HG03060 (cell line): ENCODE measurements around the gene CARD8.
A peak's percentile ranks its signal among the peaks of the same experiment; 100 is the strongest.
"Not testable (repeated sequence)": the region's sequence is repeated elsewhere in the genome, so short reads cannot be mapped to it uniquely, and the experiment has no call there.

Source experiments
- ATAC-seq: cut with Tn5 transposase; IDR thresholded peaks from one replicate; pipeline ENCODE4 v1.9.1; 2021; ENCODE audit warnings: low read depth, moderate number of reproducible peaks; ENCODE audit not compliant: unreplicated experiment

The CARD8 gene, protein sequence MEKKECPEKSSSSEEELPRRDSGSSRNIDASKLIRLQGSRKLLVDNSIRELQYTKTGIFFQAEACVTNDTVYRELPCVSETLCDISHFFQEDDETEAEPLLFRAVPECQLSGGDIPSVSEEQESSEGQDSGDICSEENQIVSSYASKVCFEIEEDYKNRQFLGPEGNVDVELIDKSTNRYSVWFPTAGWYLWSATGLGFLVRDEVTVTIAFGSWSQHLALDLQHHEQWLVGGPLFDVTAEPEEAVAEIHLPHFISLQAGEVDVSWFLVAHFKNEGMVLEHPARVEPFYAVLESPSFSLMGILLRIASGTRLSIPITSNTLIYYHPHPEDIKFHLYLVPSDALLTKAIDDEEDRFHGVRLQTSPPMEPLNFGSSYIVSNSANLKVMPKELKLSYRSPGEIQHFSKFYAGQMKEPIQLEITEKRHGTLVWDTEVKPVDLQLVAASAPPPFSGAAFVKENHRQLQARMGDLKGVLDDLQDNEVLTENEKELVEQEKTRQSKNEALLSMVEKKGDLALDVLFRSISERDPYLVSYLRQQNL

GRCh38 chr19:48255376-48256303, at the start of gene CARD8:
Gene CARD8 (minus strand): TSS chr19:48255912. CDS start chr19:48241020, 14,892 bp downstream.
- peak; percentile 40 for ATAC-seq

- no peak for ATAC-seq
Observed at GRCh38 chr19:48303866-48304265, 48.2 kb upstream of the CARD8 start.

DNA sequence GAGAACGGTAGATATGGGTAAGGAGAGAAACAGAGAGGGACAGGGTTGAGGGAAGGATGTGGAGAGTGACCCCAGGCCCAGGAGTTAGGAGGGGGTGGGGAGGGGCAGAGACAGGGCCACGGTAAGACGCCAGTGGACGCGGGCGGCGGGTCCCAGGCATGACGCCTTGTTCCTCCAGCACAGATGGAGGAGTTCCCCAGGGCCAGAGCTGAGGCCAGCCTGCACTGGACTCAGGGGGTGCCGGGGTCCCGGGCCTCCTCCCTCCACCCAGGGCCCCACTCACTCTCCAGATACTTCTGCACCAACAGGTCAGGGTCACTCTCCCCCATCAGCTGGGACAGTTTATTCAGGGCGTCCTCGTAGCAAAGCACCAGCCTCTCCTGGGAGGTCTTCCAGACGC, 47.7 kb upstream of the CARD8 start:
- no peak for ATAC-seq

- ATAC-seq, result no peak
Observed at GRCh38 chr19:48302600-48302959, 46.9 kb upstream of the CARD8 start.

DNA sequence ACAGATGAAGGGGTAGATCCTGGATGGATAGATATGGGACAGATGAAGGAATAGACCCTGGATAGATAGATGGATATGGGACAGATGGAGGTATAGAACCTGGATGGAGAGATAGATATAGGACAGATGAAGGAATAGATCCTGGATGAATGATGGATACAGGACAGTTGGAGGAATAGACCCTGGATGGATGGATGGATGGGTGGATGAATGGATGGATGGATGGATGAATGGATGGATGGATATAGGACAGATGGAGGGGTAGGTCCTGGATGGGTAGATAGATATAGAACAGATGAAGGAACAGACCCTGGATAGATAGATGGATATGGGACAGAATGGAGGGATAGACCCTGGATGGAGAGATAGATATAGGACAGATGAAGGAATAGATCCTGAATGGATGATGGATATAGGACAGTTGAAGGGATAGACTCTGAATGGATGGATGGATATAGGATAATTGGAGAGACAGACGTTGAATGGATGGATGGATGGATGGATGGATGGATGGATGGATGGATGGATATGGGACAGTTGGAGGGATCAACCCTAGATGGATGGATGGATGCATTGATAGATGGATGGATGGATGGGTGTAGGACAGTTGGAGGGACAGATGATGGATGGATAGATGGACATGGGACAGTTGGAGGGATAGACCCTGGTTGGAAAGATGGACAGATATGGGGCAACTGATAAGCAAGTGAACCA, 46.3 kb upstream of the CARD8 start:
- no peak for ATAC-seq

DNA sequence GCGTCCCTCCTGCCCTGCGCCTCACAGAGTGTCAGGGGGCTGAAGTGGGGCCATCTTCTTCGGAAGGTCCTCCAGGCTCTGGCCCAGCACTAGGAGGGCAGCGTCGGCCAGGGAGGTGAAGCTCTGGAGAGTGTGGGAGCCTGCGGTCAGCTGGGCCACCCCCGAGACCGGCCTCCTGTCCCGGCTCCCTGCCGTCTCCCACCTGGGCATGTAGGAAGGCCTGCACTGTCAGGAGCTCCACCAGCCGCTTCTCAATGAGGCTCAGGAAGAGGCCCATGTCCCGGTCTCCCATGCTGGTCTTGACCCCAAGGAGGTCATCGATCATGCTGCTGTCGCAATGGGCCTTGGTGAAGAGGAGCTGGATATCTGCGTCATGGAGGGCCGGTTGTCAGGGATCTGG, 42.3 kb upstream of the CARD8 start:
- no peak for ATAC-seq

DNA sequence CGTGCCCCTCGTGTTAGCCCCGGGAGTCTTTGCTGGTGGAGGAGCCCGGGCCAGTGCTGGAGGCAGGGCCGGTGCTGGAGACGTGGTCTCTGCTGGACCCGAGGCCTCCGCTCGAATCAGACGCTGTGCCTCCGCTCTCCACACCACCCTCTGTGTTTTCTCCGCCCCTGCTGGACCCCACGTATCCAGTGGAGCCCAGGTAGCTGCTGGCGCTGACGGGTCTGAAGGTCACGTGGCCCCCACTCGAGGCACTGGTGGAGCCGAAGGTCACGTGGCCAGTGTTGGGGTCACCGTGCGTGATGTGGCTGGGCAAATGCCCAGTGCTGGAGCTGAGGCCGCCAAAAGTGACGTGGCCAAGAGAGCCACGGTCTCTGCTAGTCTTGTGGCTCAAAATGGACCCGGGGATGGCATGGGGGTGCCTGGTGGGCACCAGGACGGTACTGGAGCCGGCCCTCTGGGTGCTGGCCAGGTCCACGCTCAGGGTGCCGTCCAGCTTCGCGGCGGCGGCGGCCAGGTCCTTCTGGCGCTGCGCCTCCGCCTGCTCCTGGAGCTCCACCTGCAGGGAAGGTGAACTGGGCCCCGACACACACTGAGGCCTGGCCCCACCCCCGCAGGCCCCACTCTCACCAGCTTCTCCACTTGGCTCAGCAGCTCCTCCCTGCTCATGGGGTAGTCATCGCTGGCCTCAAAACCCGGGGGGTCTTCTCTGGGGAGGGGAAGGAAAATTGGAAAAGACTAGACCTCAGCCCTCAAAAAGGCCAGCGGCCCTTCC, 41.4 kb upstream of the CARD8 start:
- ATAC-seq, result no peak

DNA sequence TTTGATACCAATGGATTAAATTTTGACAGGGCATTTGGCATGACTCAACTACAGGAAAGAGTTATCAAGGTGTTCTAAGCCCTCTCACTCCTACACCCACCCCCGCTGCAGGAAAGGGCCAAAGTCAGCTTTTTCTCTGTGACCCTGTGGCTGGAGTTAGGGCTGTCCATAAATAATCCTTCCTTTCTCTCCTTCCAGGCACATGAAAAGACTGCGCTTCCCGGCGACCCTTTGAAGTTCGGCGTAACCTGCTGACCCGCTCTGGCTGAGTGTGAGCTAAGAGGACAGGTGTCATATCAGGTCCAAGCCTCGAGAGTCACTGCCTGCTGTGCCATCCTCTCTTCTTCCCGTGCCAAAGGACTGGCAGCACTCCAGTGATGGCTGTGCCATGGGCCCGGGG, 39.7 kb upstream of the CARD8 start:
- no peak for ATAC-seq

DNA sequence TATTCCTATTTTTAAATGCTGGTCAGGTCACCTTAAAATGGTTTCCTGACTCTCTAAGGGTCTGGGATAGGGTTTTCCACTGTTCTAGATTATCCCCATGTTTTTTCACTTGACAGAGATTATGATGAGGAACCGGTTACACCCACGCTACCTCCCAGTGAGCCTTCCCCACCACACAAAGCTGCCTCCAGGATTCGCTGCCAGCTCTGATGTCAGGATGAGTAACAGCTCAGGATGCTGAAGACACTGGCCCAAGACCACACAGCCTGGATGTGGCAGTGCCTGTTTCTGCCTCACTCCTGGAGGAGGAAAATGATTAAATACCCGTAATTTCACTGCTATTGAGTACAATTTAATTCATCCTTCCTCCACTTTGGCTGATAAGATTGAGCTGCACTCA, 37.1 kb upstream of the CARD8 start:
- no peak for ATAC-seq

GRCh38 chr19:48291489-48291815, 35.7 kb upstream of the CARD8 start:
- ATAC-seq, result not testable (repeated sequence)

DNA sequence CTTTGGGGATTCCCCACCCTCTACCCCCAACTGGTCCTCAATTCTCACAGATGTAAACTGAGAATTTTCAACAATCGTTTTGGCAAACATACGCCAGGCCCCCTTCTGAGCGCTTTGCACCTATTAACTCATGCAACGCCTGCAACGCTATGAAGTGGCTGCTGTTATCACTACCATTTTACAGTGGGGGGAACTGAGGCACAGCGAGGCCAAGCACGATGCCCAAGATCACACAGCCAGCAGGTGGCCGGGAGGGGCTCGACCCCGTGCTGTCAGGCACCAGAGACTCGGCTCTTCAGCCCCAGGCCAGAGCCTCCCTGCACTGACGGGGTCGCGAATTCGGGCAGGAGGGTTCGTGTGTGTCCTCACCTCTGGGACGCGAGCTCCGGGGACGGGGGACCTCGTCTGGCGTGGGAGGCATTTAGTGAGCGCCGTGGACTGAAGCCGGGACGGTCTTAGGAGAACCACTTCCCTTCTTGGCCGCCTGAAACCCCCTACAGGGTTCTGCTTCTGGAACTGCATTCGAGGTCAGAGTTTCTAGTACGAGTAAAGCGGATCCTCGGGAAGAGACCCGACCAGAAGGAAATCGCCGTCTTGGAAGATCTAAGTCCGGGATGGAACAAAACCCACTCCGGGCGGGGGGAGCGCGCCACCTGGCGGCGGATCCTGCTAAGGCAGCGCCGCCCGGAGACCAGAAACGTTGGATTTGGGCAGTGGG, 35.2 kb upstream of the CARD8 start:
- ATAC-seq, result no peak

DNA sequence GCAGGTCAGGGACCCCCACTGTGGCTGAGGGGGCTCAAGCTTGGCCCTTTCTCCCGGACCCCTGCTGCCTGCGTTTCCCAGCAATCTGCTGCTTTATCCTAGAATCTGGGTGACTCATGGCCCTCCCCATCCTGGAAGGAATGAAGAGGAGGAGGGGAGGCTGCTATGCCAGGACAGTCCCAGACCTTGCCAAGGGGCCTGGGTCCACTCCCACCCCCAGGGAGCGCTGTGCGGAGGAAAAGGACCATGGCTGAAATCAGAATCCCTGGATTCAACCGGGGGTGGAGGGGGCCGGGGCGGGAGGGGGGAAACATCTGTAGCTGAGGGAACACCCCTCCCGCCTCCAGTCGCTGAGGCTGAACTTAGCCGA, 34.7 kb upstream of the CARD8 start:
- ATAC-seq, result no peak

DNA sequence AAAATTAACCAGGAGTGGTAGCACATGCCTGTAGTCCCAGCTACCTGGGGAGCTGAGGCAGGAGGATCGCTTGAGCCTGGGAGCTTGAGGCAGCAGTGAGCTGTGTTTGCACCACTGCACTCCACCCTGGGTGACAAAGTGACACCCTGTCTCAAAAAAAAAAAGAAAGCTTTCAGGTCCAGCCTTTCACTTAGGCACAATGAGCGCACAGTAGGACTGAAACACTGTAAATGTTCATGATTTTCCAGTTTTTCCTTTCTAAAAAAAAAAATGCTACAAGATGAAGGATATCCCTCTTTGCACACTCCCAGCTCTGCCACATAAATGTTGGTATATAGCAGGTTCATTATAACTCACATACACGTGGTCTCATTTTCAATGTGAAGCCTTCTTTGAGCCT, 32.0 kb upstream of the CARD8 start:
- ATAC-seq, result no peak

DNA sequence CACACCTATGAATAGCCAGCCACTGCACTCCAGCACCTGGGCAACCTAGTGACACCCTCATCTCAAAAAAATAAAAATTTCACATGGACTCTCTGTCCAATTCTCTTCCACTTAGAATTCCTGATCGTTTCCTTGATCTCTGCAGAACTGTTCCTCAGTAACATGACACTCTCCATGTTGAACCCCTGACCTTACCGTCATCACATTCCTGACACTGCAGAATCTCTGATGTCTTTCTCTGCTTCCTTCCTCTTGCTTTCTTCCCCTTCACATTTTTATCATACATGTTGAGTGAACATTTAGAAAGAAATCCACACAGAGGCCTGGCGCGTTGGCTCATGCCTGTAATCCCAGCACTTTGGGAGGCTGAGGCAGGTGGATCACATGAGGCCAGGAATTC, 29.2 kb upstream of the CARD8 start:
- no peak for ATAC-seq

DNA sequence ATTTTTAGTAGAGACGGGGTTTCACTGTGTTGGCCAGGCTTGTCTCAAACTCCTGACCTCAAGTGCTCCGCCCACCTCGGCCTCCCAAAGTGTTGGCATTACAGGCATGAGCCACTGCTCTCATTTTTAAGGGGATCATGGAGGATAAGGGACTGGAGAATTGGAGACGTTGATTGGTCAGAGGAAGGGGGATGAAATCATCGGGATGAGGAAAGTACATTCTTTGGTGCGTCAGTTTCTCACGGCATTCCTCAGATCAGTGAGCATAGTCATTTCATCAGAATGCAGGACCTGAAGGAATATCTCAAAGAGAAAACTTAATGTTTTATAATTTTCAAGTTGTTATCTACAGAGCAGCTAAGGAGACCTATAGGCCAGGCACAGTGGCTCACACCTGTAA, 28.2 kb upstream of the CARD8 start:
- no peak for ATAC-seq

- ATAC-seq, result no peak
Observed at GRCh38 chr19:48279747-48280146, 24.0 kb upstream of the CARD8 start.

GRCh38 chr19:48274938-48275337, 19.2 kb upstream of the CARD8 start:
- no peak for ATAC-seq

- no peak for ATAC-seq
Observed at GRCh38 chr19:48274173-48274572, 18.5 kb upstream of the CARD8 start.

DNA sequence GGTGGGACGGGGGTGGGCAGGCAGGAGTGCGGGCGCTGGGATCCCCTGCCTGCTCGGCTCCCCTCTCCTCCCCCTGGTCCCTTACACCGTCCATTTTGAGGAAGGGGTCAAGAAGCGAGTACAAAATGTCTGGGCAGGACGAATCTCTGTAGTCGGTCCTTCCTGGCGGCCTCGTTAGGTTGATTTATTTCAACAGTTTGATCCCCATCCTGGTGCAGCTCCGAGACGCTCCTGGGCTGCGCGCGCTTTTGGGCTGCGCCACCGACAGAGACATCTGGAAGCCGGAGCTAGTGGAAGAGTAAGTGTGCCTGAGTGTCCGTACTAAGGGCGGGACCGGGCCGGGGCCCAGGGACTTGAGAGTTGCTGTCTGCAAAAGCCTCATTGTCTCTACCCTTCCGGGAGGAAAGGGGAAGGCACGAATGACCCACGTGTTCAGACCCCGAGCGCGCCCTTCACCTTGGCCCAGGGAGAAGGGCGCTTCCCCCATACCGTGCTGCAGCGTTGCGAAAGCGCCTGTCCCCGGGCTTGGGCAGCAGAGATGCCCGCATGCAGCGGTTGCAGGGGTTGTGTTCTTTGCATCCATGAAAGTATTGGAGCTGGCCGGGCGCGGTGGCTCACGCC, 15.9 kb upstream of the CARD8 start:
- no peak for ATAC-seq
